Gastroesophageal sphincter (tissue), 3 donors: ENCODE results near the gene PTPRG.

Source experiments
- POLR2A ChIP-seq, 2 donors: fragments of 450-650 bp; IDR thresholded peaks; one replicate each; pipeline ENCODE4 v1.6.1; 2017; ENCODE audit warnings: antibody characterized with exemption in 2 of 2, mild to moderate bottlenecking in 2 of 2, moderate library complexity in 1 of 2
- POLR2AphosphoS5 ChIP-seq: sonication (generic); formaldehyde crosslinking; IDR thresholded peaks from one replicate; pipeline ENCODE4 v1.6.1; 2017; ENCODE audit warnings: antibody characterized with exemption
- TF ChIP-seq, protein P1 (sequence below), 4 experiments: fragments of 200-600 bp in 2 of 4; fragments of 450-650 bp in 2 of 4; sonication (generic) in 1 of 4; IDR thresholded peaks; one replicate each; pipeline ENCODE4 v1.5.1; 2017 to 2019; ENCODE audit warnings: antibody characterized with exemption in 4 of 4, mild to moderate bottlenecking in 2 of 4, moderate library complexity in 2 of 4

GRCh38 chr3:61541694-61542093 is 19.7 kb upstream of the PTPRG start:
- no peak for TF ChIP-seq POLR2A (IDR thresholded peaks at IDR 0.05)
- TF ChIP-seq, protein P1, sequence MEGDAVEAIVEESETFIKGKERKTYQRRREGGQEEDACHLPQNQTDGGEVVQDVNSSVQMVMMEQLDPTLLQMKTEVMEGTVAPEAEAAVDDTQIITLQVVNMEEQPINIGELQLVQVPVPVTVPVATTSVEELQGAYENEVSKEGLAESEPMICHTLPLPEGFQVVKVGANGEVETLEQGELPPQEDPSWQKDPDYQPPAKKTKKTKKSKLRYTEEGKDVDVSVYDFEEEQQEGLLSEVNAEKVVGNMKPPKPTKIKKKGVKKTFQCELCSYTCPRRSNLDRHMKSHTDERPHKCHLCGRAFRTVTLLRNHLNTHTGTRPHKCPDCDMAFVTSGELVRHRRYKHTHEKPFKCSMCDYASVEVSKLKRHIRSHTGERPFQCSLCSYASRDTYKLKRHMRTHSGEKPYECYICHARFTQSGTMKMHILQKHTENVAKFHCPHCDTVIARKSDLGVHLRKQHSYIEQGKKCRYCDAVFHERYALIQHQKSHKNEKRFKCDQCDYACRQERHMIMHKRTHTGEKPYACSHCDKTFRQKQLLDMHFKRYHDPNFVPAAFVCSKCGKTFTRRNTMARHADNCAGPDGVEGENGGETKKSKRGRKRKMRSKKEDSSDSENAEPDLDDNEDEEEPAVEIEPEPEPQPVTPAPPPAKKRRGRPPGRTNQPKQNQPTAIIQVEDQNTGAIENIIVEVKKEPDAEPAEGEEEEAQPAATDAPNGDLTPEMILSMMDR (IDR thresholded peaks at IDR 0.05): no peak
- no peak for TF ChIP-seq POLR2AphosphoS5
